Testis (tissue), 3 donors: ENCODE measurements around the gene SLC2A4. TPM values are rescaled to one million over a fixed set of nuclear protein-coding genes. Genes with fewer than 3 reads are reported as not detected.

Source experiments
- DNase-seq: peaks from one replicate; pipeline ENCODE4 v3.0.0-alpha.2; 2019
- H3K27ac ChIP-seq, 2 donors: fragments of 200-600 bp; sonication (generic); one replicate each; pipeline ENCODE4 v1.5.1; 2019
- H3K27me3 ChIP-seq: fragments of 200-600 bp; sonication (generic); one replicate; pipeline ENCODE4 v1.5.1; 2019
- H3K36me3 ChIP-seq: fragments of 200-600 bp; sonication (generic); one replicate; pipeline ENCODE4 v1.5.1; 2017; ENCODE audit warnings: low read depth; ENCODE audit errors: missing control alignments
- H3K4me1 ChIP-seq: fragments of 200-600 bp; sonication (generic); one replicate; pipeline ENCODE4 v1.5.1; 2019
- H3K4me3 ChIP-seq, 2 donors: fragments of 200-600 bp; sonication (generic); one replicate each; pipeline ENCODE4 v1.5.1; 2017 to 2019
- H3K9me3 ChIP-seq: fragments of 200-600 bp; sonication (generic); one replicate; pipeline ENCODE4 v1.5.1; 2017
- CTCF ChIP-seq, 3 experiments: fragments of 450-650 bp in 2 of 3; fragments of 200-600 bp in 1 of 3; sonication (generic) in 1 of 3; IDR thresholded peaks; one replicate each; pipeline ENCODE4 v1.5.1; 2016 to 2019; ENCODE audit warnings: antibody characterized with exemption in 3 of 3, mild to moderate bottlenecking in 2 of 3, moderate library complexity in 1 of 3
- POLR2A ChIP-seq: fragments of 450-650 bp; IDR thresholded peaks from one replicate; pipeline ENCODE4 v1.6.1; 2017; ENCODE audit warnings: antibody characterized with exemption, mild to moderate bottlenecking, moderate library complexity
- WGBS, 2 donors: methylation state at CpG; one replicate each; pipeline ENCODE4 v1.1.5; 2018; 5-methylcytosine and 5-hydroxymethylcytosine counted together
- intact Hi-C: fragments of 100-400 bp; cut with DNase I; formaldehyde crosslinking; loops from one replicate; pipeline ENCODE4 v1.15.1; 2023; ENCODE audit warnings: low total_unique reads
- polyA plus RNA-seq: library from polyadenylated mRNA; stranded (reverse); fragments of 350-450 nt; fragmentation: Illumina TruSeq; extraction: RNeasy Lipid Tissue Mini Kit (QIAGEN cat#74804); gene quantifications from one replicate; pipeline ENCODE4 v1.2.3, GENCODE V29; 2014; ENCODE audit warnings: low read depth, low replicate concordance; ENCODE audit not compliant: insufficient read depth
- total RNA-seq, 2 donors: library from RNA; depleted of rRNA; stranded (reverse); fragments of >200 nt; gene quantifications; one replicate each; pipeline ENCODE4 v1.2.3, GENCODE V29; 2016

The SLC2A4 gene
- total and polyA plus RNA-seq, 3 donors from 2014 or later: 4.2 to 6.6 (median 4.7) TPM

DNA sequence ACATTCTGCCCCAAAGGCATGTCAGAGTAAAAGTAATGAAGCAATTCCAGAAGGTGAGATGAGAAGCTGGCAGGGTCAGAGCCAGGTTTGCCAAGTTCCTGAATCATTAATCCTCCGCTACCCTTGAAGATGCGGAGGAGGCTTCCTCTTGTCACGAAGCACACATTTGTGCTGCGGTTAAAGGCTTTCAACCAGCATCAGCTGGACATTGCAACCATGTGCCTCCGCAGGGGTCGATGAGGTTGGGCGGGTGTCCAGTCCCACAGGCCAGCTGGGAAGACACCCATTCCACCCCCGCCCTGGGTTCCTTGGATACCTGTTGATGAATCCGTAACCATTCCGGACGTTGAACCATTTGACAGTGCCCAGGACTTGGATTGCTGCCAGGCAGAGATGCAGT, 11.6 kb downstream of the SLC2A4 start:
- DNase-seq: no peak
- no peaks in the 10 kb centered on the region for H3K36me3 ChIP-seq
- H3K27ac ChIP-seq: no peak overlapping the region
- WGBS, 2 donors: 27 to 52% methylated on average over 6 to 11 of the region's 11 CpGs
- TF ChIP-seq POLR2A: no peak
- TF ChIP-seq CTCF (IDR thresholded peaks at IDR 0.05): no peak
- intact Hi-C loops: no loop called here
- H3K4me3 ChIP-seq: no peak overlapping the region
- peaks cover 30% of the 10 kb centered on the region for H3K4me1 ChIP-seq
- H3K27me3 ChIP-seq: no peaks in the 10 kb centered on the region
- H3K9me3 ChIP-seq: no peaks in the 10 kb centered on the region

- H3K4me1 ChIP-seq: peaks cover 30% of the 10 kb centered on the region
- H3K36me3 ChIP-seq: no peaks in the 10 kb centered on the region
- TF ChIP-seq POLR2A (no peak), CTCF (IDR thresholded peaks at IDR 0.05) (no peak)
- no peak for DNase-seq
- H3K9me3 ChIP-seq: no peaks in the 10 kb centered on the region
- peak overlapping the region; percentile 42 to 50 for H3K4me3 ChIP-seq
- H3K27me3 ChIP-seq: no peaks in the 10 kb centered on the region
- 8 to 25% methylated on average over 2 to 22 of the region's 75 CpGs for WGBS, 2 donors
- intact Hi-C loops: no loop called here
- peak overlapping the region; percentile 36 to 44 for H3K27ac ChIP-seq
These were observed 12.5 kb downstream of the SLC2A4 start for GRCh38 chr17:7293816-7294613.

DNA sequence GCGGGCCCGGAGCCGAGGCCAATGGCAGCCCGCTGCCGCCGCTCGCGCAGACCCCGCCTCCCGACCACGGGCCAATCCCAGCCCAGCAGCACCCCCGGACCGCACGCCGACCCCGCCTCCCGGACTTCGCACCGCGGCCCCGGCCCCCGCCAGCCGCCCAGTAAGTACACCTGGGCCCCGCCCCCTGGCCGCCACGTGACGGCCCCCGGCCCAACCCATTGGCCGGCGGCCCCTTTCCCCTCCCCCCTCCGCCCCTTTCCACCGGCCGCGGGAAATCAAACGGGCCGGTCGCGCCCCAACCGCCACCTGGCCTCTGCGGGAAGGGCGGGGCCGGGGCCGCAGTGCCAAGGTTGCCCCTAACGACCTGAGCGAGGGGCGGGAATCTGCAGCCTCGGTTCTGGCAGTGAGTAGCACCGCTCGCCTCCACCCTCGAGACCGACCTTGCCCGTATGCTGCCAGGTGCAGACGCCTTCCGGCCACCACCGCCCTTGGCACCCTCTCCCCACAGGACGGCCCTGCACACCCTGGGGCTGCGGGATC, 13.2 kb downstream of the SLC2A4 start, which contains the start of gene YBX2:
TSS of gene YBX2 (minus strand) at position 26 of the 540 bp plus-strand sequence. CDS start 139 bp downstream, outside the sequence.
- Histone ChIP-seq H3K9me3 (no peaks in the 10 kb centered on the region), H3K36me3 (no peaks in the 10 kb centered on the region), H3K4me1 (peaks cover 30% of the 10 kb centered on the region), H3K27ac (peak within 1 kb of the TSS; percentile 36 to 44), H3K27me3 (no peaks in the 10 kb centered on the region), H3K4me3 (peak within 1 kb of the TSS; percentile 42 to 50)
- intact Hi-C loops: no loop called here
- peak; percentile 89 for DNase-seq
- WGBS, 2 donors: 2 to 4% methylated on average over 8 to 18 of the region's 57 CpGs
- TF ChIP-seq POLR2A (no peak), CTCF (IDR thresholded peaks at IDR 0.05) (no peak)

DNA sequence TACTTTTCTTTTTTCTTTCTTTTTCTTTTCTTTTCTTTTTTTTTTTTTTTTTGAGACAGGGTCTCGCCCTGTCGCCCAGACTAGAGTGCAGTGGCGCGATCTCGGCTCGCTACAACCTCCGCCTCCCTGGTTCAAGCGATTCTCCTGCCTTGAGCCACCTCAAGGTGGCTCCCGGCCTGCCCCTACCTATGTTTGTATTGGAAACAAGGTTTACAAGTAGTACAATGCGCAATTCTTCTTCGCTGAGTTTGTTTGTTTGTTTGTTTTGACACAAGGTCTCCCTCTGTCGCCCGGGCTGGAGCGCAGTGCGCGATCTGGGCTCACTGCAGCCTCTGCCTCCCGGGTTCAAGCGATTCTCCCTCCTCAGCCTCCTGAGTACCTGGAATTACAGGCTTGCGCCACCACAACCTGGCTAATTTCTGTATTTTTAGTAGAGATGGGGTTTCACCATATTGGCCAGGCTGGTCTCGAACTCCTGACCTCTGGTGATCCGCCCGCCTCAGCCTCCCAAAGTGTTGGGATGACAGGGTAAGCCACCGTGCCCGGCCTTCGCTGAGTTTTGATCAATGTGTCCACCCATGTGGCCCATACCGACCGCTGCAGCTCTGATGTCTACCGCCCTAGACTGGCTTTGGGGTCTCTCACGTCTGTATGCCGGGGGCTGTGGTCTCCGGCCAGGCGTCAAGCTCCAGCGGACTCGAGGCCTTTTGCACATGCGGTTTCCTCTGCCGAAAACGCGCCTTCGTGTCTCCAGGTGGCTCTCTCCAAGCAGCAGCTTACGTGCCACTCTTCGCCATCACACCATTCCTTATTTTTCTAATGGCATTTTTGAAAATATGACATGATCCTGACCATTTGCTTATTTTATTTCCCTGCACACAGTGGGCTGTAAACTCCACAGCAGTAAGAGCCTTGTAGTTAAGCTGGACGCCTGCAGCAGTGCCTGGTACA, 14.0 kb downstream of the SLC2A4 start:
- H3K9me3 ChIP-seq: no peaks in the 10 kb centered on the region
- WGBS, 2 donors: 51 to 53% methylated on average over 42 of the region's 42 CpGs
- peaks cover 30% of the 10 kb centered on the region for H3K4me1 ChIP-seq
- H3K36me3 ChIP-seq: no peaks in the 10 kb centered on the region
- DNase-seq: no peak
- TF ChIP-seq POLR2A (no peak), CTCF (IDR thresholded peaks at IDR 0.05) (no peak)
- H3K27ac ChIP-seq: peak overlapping the region in 1 of 2 donors; percentile 24
- intact Hi-C loops: no loop called here
- H3K4me3 ChIP-seq: peak overlapping the region; percentile 42 to 50
- H3K27me3 ChIP-seq: no peaks in the 10 kb centered on the region
